Lower leg skin (tissue), 4 donors: ENCODE measurements around the gene KCNG2. TPM values are rescaled to one million over a fixed set of nuclear protein-coding genes. Genes with fewer than 3 reads are reported as not detected.

Experiments used
- DNase-seq, 2 donors: peaks; one replicate each; pipeline ENCODE4 v3.0.0-alpha.2; 2019; ENCODE audit warnings: low spot score in 2 of 2
- H3K4me3 ChIP-seq: fragments of 200-600 bp; sonication (generic); 2 replicates; pipeline ENCODE4 v1.5.1; 2017; ENCODE audit warnings: mild to moderate bottlenecking, low read depth; ENCODE audit not compliant: poor library complexity, severe bottlenecking
- CTCF ChIP-seq, 3 donors: fragments of 450-650 bp; IDR thresholded peaks; one replicate each; pipeline ENCODE4 v1.5.1; 2016; ENCODE audit warnings: antibody characterized with exemption in 3 of 3, mild to moderate bottlenecking in 3 of 3, moderate library complexity in 2 of 3
- POLR2A ChIP-seq, 2 donors: fragments of 450-650 bp; IDR thresholded peaks; one replicate each; pipeline ENCODE4 v1.6.1; 2016 to 2017; ENCODE audit warnings: antibody characterized with exemption in 2 of 2, mild to moderate bottlenecking in 1 of 2, moderate library complexity in 1 of 2
- WGBS, 2 donors: methylation state at CpG; one replicate each; pipeline ENCODE4 v1.1.5; 2018; 5-methylcytosine and 5-hydroxymethylcytosine counted together
- intact Hi-C: fragments of 100-400 bp; cut with DNase I; formaldehyde crosslinking; loops from one replicate; pipeline ENCODE4 v1.15.0; 2023; ENCODE audit warnings: low total_unique reads
- total RNA-seq, 4 donors: library from RNA; depleted of rRNA; stranded (reverse); fragments of >200 nt; gene quantifications; one replicate each; pipeline ENCODE4 v1.1.0, GENCODE V29; 2016

Gene KCNG2
- total RNA-seq, 4 donors from 2014 or later = 0.84 TPM; not detected in 3

- TF ChIP-seq CTCF (IDR thresholded peaks at IDR 0.05) (no peak), POLR2A (IDR thresholded peaks at IDR 0.05) (no peak)
- 89 to 91% methylated on average over 23 of the region's 23 CpGs for WGBS, 2 donors
- H3K4me3 ChIP-seq = no peak overlapping the region
- intact Hi-C loops = no loop called here
- DNase-seq = peak in 1 of 2 donors; percentile 73
Measured at GRCh38 chr18:79948719-79949411, 151.1 kb downstream of the KCNG2 start.

Other genes with a start within 250 kb of the KCNG2 start
- gene CTDP1, start 118.1 kb upstream of the KCNG2 start, total RNA-seq = 10 to 100 TPM; 33.9 to 42.2 (median 38.9) TPM
- 100 to 1,000 TPM in 1 of 4 donors, 10 to 100 TPM in 3; 65.6 to 112 (median 75.3) TPM for gene SLC66A2, start 153.7 kb downstream of the KCNG2 start, total RNA-seq
- gene HSBP1L1, start 166.7 kb downstream of the KCNG2 start, total RNA-seq = 10 to 100 TPM; 34.7 to 77.3 (median 62.2) TPM
- gene TXNL4A, start 190.6 kb downstream of the KCNG2 start, total RNA-seq = 10 to 100 TPM; 12.6 to 49.9 (median 24.0) TPM
- 10 to 100 TPM; 30.8 to 43.5 (median 38.1) TPM for gene RBFA, start 236.5 kb downstream of the KCNG2 start, total RNA-seq